Measurements from ENCODE around the gene CTCFL.

DNA sequence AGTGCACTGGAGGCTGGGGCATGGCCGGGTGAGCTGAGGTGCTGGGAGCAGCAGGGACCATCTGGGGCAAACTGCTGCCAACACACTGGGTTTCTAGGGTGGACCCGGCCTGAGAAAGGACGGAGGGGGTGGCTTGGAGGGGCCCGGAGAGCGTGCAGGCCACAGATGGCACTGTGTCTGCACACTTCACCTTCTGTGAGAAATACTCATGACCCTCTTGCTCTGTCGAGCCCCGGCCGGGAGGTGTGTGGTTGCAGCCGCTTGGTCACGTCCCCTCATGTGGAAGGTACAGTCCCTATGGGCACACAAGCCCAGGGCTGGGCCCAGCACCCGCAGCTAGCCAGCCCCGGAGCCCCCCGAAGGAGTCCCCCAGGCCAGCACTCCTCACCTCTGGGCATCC is 74.0 kb downstream of the CTCFL start:
- TF ChIP-seq YY1 (IDR thresholded peaks at IDR 0.05; ENCODE audit: insufficient read depth, insufficient read length): no peak
- no peak for TF ChIP-seq SUZ12 (IDR thresholded peaks at IDR 0.05; ENCODE audit: extremely low read depth, insufficient read depth, insufficient read length)

Measured in NT2/D1 (cell line).